H1 (cell line): ENCODE measurements around the gene DSCAM.

Experiments
- CTBP2 ChIP-seq: IDR thresholded peaks from 2 replicates; pipeline ENCODE4 v1.7.0; 2011; ENCODE audit warnings: borderline replicate concordance, mild to moderate bottlenecking, moderate library complexity, mixed read lengths, low read length; ENCODE audit not compliant: insufficient read depth, insufficient read length
- CTCF ChIP-seq, 3 experiments: IDR thresholded peaks; 1 replicate in 2 of 3; 2 replicates in 1 of 3; pipeline versions ENCODE4 v1.5.1 to v1.6.1; 2011; ENCODE audit warnings: low read length in 3 of 3, mild to moderate bottlenecking in 3 of 3, inconsistent platforms in 2 of 3, low read depth in 1 of 3, moderate library complexity in 1 of 3; ENCODE audit not compliant: insufficient read depth in 1 of 3; ENCODE audit errors: control extremely low read depth in 1 of 3
- EGR1 ChIP-seq: IDR thresholded peaks from 2 replicates; pipeline ENCODE4 v1.6.1; 2011; ENCODE audit warnings: low read depth, low read length, borderline replicate concordance
- KDM1A ChIP-seq: fragments of 200-600, 300-600 bp; sonication (generic); IDR thresholded peaks from 2 replicates; pipeline ENCODE4 v1.7.1; 2016; ENCODE audit warnings: mild to moderate bottlenecking, low read length, borderline replicate concordance
- POLR2A ChIP-seq, 2 experiments: IDR thresholded peaks; 1 replicate in 1 of 2; 2 replicates in 1 of 2; pipeline ENCODE4 v1.6.1; 2011; ENCODE audit warnings: low read depth in 2 of 2, low read length in 2 of 2, mild to moderate bottlenecking in 2 of 2; ENCODE audit errors: control extremely low read depth in 1 of 2
- POLR2AphosphoS5 ChIP-seq: IDR thresholded peaks from 2 replicates; pipeline ENCODE4 v1.6.1; 2011; ENCODE audit warnings: low read depth, low read length
- RFX5 ChIP-seq: IDR thresholded peaks from 2 replicates; pipeline ENCODE4 v1.6.1; 2011; ENCODE audit warnings: low read depth, low read length, improper control_type of control experiment, borderline replicate concordance
- RNF2 ChIP-seq: fragments of 200-900, 300-1000 bp; sonication (generic); IDR thresholded peaks from 2 replicates; pipeline ENCODE4 v1.7.1; 2016; ENCODE audit warnings: borderline replicate concordance, low read depth, mild to moderate bottlenecking, antibody characterized with exemption, low read length; ENCODE audit not compliant: poor library complexity, severe bottlenecking; ENCODE audit errors: missing control alignments
- SIRT6 ChIP-seq: IDR thresholded peaks from one replicate; pipeline ENCODE4 v1.7.1; 2012; ENCODE audit warnings: low read length, inconsistent platforms
- SRF ChIP-seq: IDR thresholded peaks from 2 replicates; pipeline ENCODE4 v1.6.1; 2011; ENCODE audit warnings: mild to moderate bottlenecking, low read depth, low read length, moderate library complexity
- TF ChIP-seq, protein P1 (sequence below): IDR thresholded peaks from 2 replicates; pipeline ENCODE4 v1.6.1; 2011; ENCODE audit warnings: low read depth, mild to moderate bottlenecking, low read length; ENCODE audit not compliant: insufficient read depth

GRCh38 chr21:40231979-40232378 is 615.0 kb downstream of the DSCAM start:
- TF ChIP-seq CTBP2 (no peak), SIRT6 (no peak), KDM1A (no peak), POLR2AphosphoS5 (no peak), EGR1 (no peak), CTCF (IDR thresholded peaks at IDR 0.05; ENCODE audit: control extremely low read depth in 1 of 3, insufficient read depth in 1 of 3, low read depth in 1 of 3, low read length in 3 of 3) (no peak), POLR2A (IDR thresholded peaks at IDR 0.05; ENCODE audit: control extremely low read depth in 1 of 2, low read depth in 2 of 2, low read length in 2 of 2) (no peak), RFX5 (no peak), SRF (no peak), RNF2 (no peak)
- TF ChIP-seq, protein P1, sequence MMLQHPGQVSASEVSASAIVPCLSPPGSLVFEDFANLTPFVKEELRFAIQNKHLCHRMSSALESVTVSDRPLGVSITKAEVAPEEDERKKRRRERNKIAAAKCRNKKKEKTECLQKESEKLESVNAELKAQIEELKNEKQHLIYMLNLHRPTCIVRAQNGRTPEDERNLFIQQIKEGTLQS: no peak
